Endodermal cell (in vitro differentiated cells): Measurements from ENCODE around the gene NCK2. TPM values are rescaled to one million over a fixed set of nuclear protein-coding genes. Genes with fewer than 3 reads are reported as not detected.
A peak's percentile ranks its signal among the peaks of the same experiment; 100 is the strongest.

ENCODE experiments used
- DNase-seq: peaks from one replicate; pipeline ENCODE4 v3.0.0-alpha.2; 2017
- H3K27ac ChIP-seq: 2 replicates; pipeline ENCODE4 v1.5.1; 2013; ENCODE audit warnings: mild to moderate bottlenecking, low read depth, low read length, moderate library complexity
- H3K27me3 ChIP-seq: 2 replicates; pipeline ENCODE4 v1.6.1; 2013; ENCODE audit warnings: mild to moderate bottlenecking, low read length, moderate library complexity; ENCODE audit not compliant: insufficient read depth, control insufficient read depth, poor library complexity, severe bottlenecking
- H3K36me3 ChIP-seq: 2 replicates; pipeline ENCODE4 v1.7.0; 2013; ENCODE audit warnings: mild to moderate bottlenecking, low read length, moderate library complexity; ENCODE audit not compliant: control insufficient read depth, insufficient read depth
- H3K4me1 ChIP-seq: one replicate; pipeline ENCODE4 v1.7.0; 2013; ENCODE audit warnings: low read length; ENCODE audit not compliant: control insufficient read depth, insufficient read depth
- H3K4me3 ChIP-seq: 2 replicates; pipeline ENCODE4 v1.5.1; 2013; ENCODE audit warnings: mild to moderate bottlenecking, low read length, moderate library complexity
- H3K9ac ChIP-seq: 2 replicates; pipeline ENCODE4 v1.6.1; 2013; ENCODE audit warnings: mild to moderate bottlenecking, low read length, moderate library complexity; ENCODE audit not compliant: poor library complexity, severe bottlenecking; ENCODE audit errors: extremely low read depth
- H3K9me3 ChIP-seq: 2 replicates; pipeline ENCODE4 v1.6.1; 2013; ENCODE audit warnings: mild to moderate bottlenecking, low read length, moderate library complexity; ENCODE audit not compliant: control insufficient read depth
- H3K27ac Mint-ChIP-seq: 2 replicates; pipeline ENCODE4 v1.8.0; 2020; ENCODE audit warnings: mixed read lengths
- H3K27me3 Mint-ChIP-seq: 2 replicates; pipeline ENCODE4 v1.8.0; 2021; ENCODE audit warnings: mild to moderate bottlenecking, mixed read lengths; ENCODE audit not compliant: insufficient read depth
- H3K36me3 Mint-ChIP-seq: 2 replicates; pipeline ENCODE4 v1.8.0; 2020; ENCODE audit warnings: low read depth, mixed read lengths
- H3K4me1 Mint-ChIP-seq: 2 replicates; pipeline ENCODE4 v1.8.0; 2020; ENCODE audit warnings: mixed read lengths
- H3K4me3 Mint-ChIP-seq: 2 replicates; pipeline ENCODE4 v1.8.0; 2020; ENCODE audit warnings: mild to moderate bottlenecking, moderate library complexity, mixed read lengths
- H3K9me3 Mint-ChIP-seq: 2 replicates; pipeline ENCODE4 v1.8.0; 2020; ENCODE audit warnings: mild to moderate bottlenecking, mixed read lengths
- CTCF ChIP-seq: fragments of 200-600 bp; sonication (generic); conservative IDR thresholded peaks from 2 replicates; pipeline ENCODE4 v1.5.0; 2021; ENCODE audit warnings: antibody characterized with exemption, mild to moderate bottlenecking
- whole genome bisulfite sequencing, 2 experiments: methylation state at CpG; one replicate each; pipeline versions ENCODE4 v1.1.5 to v1.1.7; 2013; ENCODE audit warnings: missing lambda C conversion rate in 2 of 2, mixed read lengths in 1 of 2; ENCODE audit not compliant: insufficient coverage in 1 of 2, insufficient read length in 1 of 2; 5-methylcytosine and 5-hydroxymethylcytosine counted together
- total RNA-seq, 2 donors: library from RNA; stranded (reverse); fragmentation: NEBNext Ultra II Directional in 1 of 2; extraction: Animal tissue kit (Norgen Biotek cat#: 25700) in 1 of 2; gene quantifications; 2 replicates in 1 of 2; 3 replicates in 1 of 2; pipeline ENCODE4 v1.2.1, GENCODE V29; 2021

The NCK2 gene
- total RNA-seq, 2 donors from 2014 or later: 58.9 to 63.8 TPM

GRCh38 chr2:105861200-105861599, 116.5 kb downstream of the NCK2 start:
- Mint-ChIP-seq H3K36me3 (peaks cover 9% of the 10 kb centered on the region), H3K4me1 (peaks cover 24% of the 10 kb centered on the region), H3K9me3 (no peaks in the 10 kb centered on the region), H3K27me3 (no peaks in the 10 kb centered on the region), H3K27ac (no peak overlapping the region), H3K4me3 (no peak overlapping the region)
- H3K4me1 ChIP-seq: no peaks in the 10 kb centered on the region
- TF ChIP-seq CTCF: no peak
- H3K4me3 ChIP-seq: no peak overlapping the region
- no peaks in the 10 kb centered on the region for H3K9me3 ChIP-seq
- DNase-seq: peak; percentile 11
- WGBS, 2 experiments: 80 to 96% methylated on average over 3 to 6 of the region's 7 CpGs
- H3K36me3 ChIP-seq: peaks cover 30% of the 10 kb centered on the region
- no peak overlapping the region for H3K27ac ChIP-seq
- H3K27me3 ChIP-seq: no peaks in the 10 kb centered on the region
- no peak overlapping the region for H3K9ac ChIP-seq

GRCh38 chr2:105862843-105863242, 118.1 kb downstream of the NCK2 start:
- peaks cover 22% of the 10 kb centered on the region for H3K4me1 Mint-ChIP-seq
- peaks cover under 1% of the 10 kb centered on the region for H3K36me3 Mint-ChIP-seq

GRCh38 chr2:105864262-105864661, 119.5 kb downstream of the NCK2 start:
- Mint-ChIP-seq H3K27me3 (no peaks in the 10 kb centered on the region), H3K9me3 (no peaks in the 10 kb centered on the region), H3K27ac (peak overlapping the region; percentile 52), H3K4me1 (peaks cover 35% of the 10 kb centered on the region), H3K36me3 (no peaks in the 10 kb centered on the region), H3K4me3 (no peak overlapping the region)
- Histone ChIP-seq H3K27ac (no peak overlapping the region), H3K4me3 (no peak overlapping the region), H3K9me3 (no peaks in the 10 kb centered on the region), H3K36me3 (peaks cover 12% of the 10 kb centered on the region), H3K9ac (no peak overlapping the region), H3K27me3 (no peaks in the 10 kb centered on the region), H3K4me1 (no peaks in the 10 kb centered on the region)
- peak; percentile 28 for DNase-seq
- TF ChIP-seq CTCF: no peak
- WGBS, 2 experiments: 93 to 100% methylated on average over 3 to 6 of the region's 6 CpGs

More at GRCh38 chr2:105862843-105863242, 118.1 kb downstream of the NCK2 start:
- H3K36me3 ChIP-seq: peaks cover 22% of the 10 kb centered on the region
- no peak overlapping the region for H3K9ac ChIP-seq
- 93 to 96% methylated on average over 4 to 5 of the region's 5 CpGs for WGBS, 2 experiments
- no peaks in the 10 kb centered on the region for H3K27me3 ChIP-seq
- no peaks in the 10 kb centered on the region for H3K27me3 Mint-ChIP-seq
- H3K4me1 ChIP-seq: no peaks in the 10 kb centered on the region
- DNase-seq: peak; percentile 22
- H3K9me3 ChIP-seq: no peaks in the 10 kb centered on the region
- no peak overlapping the region for H3K27ac ChIP-seq
- no peak overlapping the region for H3K27ac Mint-ChIP-seq
- no peak overlapping the region for H3K4me3 ChIP-seq
- TF ChIP-seq CTCF: no peak
- no peak overlapping the region for H3K4me3 Mint-ChIP-seq
- H3K9me3 Mint-ChIP-seq: no peaks in the 10 kb centered on the region
